H1 (cell line): ENCODE results near the gene TEX22.

Source experiments
- CEBPB ChIP-seq: IDR thresholded peaks from 2 replicates; pipeline ENCODE4 v1.6.1; 2012; ENCODE audit warnings: low read depth, low read length
- EP300 ChIP-seq, 2 experiments: IDR thresholded peaks; 1 replicate in 1 of 2; 2 replicates in 1 of 2; pipeline ENCODE4 v1.6.1; 2011 to 2012; ENCODE audit warnings: low read depth in 2 of 2, low read length in 2 of 2, mild to moderate bottlenecking in 2 of 2, borderline replicate concordance in 1 of 2, inconsistent platforms in 1 of 2, moderate library complexity in 1 of 2
- HDAC2 ChIP-seq, 2 experiments: fragments of 300-600 bp in 1 of 2; sonication (generic) in 1 of 2; IDR thresholded peaks; 2 replicates each; pipeline ENCODE4 v1.6.1; 2011 to 2012; ENCODE audit warnings: low read depth in 2 of 2, low read length in 2 of 2, mild to moderate bottlenecking in 2 of 2, moderate library complexity in 2 of 2, borderline replicate concordance in 1 of 2, inconsistent platforms in 1 of 2
- NRF1 ChIP-seq: IDR thresholded peaks from 2 replicates; pipeline ENCODE4 v1.6.1; 2011; ENCODE audit warnings: mild to moderate bottlenecking, low read depth, low read length, improper control_type of control experiment
- POLR2A ChIP-seq, 2 experiments: IDR thresholded peaks; 1 replicate in 1 of 2; 2 replicates in 1 of 2; pipeline ENCODE4 v1.6.1; 2011; ENCODE audit warnings: low read depth in 2 of 2, low read length in 2 of 2, mild to moderate bottlenecking in 2 of 2; ENCODE audit errors: control extremely low read depth in 1 of 2
- RBBP5 ChIP-seq: IDR thresholded peaks from 2 replicates; pipeline ENCODE4 v1.7.1; 2012; ENCODE audit warnings: low read depth, mild to moderate bottlenecking, inconsistent platforms, low read length, moderate library complexity, borderline replicate concordance
- SUZ12 ChIP-seq: fragments of 200-600 bp; sonication (generic); IDR thresholded peaks from 2 replicates; pipeline ENCODE4 v1.6.1; 2012; ENCODE audit warnings: mild to moderate bottlenecking, inconsistent platforms, low read length, moderate library complexity, mixed read lengths
- TF ChIP-seq, protein P1 (sequence below), 3 experiments: IDR thresholded peaks; 1 replicate in 2 of 3; 2 replicates in 1 of 3; pipeline versions ENCODE4 v1.5.1 to v1.6.1; 2011; ENCODE audit warnings: low read length in 3 of 3, mild to moderate bottlenecking in 3 of 3, inconsistent platforms in 2 of 3, low read depth in 1 of 3, moderate library complexity in 1 of 3; ENCODE audit not compliant: insufficient read depth in 1 of 3; ENCODE audit errors: control extremely low read depth in 1 of 3

- TF ChIP-seq HDAC2 (IDR thresholded peaks at IDR 0.05; ENCODE audit: borderline replicate concordance in 1 of 2, low read depth in 2 of 2, low read length in 2 of 2) (no peak), RBBP5 (no peak), SUZ12 (no peak), POLR2A (IDR thresholded peaks at IDR 0.05; ENCODE audit: control extremely low read depth in 1 of 2, low read depth in 2 of 2, low read length in 2 of 2) (no peak), CEBPB (no peak), NRF1 (no peak), EP300 (IDR thresholded peaks at IDR 0.05; ENCODE audit: borderline replicate concordance in 1 of 2, low read depth in 2 of 2, low read length in 2 of 2) (no peak)
- TF ChIP-seq, protein P1, sequence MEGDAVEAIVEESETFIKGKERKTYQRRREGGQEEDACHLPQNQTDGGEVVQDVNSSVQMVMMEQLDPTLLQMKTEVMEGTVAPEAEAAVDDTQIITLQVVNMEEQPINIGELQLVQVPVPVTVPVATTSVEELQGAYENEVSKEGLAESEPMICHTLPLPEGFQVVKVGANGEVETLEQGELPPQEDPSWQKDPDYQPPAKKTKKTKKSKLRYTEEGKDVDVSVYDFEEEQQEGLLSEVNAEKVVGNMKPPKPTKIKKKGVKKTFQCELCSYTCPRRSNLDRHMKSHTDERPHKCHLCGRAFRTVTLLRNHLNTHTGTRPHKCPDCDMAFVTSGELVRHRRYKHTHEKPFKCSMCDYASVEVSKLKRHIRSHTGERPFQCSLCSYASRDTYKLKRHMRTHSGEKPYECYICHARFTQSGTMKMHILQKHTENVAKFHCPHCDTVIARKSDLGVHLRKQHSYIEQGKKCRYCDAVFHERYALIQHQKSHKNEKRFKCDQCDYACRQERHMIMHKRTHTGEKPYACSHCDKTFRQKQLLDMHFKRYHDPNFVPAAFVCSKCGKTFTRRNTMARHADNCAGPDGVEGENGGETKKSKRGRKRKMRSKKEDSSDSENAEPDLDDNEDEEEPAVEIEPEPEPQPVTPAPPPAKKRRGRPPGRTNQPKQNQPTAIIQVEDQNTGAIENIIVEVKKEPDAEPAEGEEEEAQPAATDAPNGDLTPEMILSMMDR (IDR thresholded peaks at IDR 0.05; ENCODE audit: control extremely low read depth in 1 of 3, insufficient read depth in 1 of 3, low read depth in 1 of 3, low read length in 3 of 3), result no peak
Measured at GRCh38 chr14:105399466-105399775, 1.1 kb downstream of the TEX22 start.
